Breast epithelium (tissue), 3 donors: ENCODE results near the gene CCDC57.

ENCODE experiments used
- CTCF ChIP-seq, 3 donors: fragments of 450-650 bp; IDR thresholded peaks; one replicate each; pipeline ENCODE4 v1.5.1; 2016 to 2017; ENCODE audit warnings: antibody characterized with exemption in 3 of 3, mild to moderate bottlenecking in 3 of 3, moderate library complexity in 3 of 3
- POLR2A ChIP-seq: fragments of 450-650 bp; IDR thresholded peaks from one replicate; pipeline ENCODE4 v1.6.1; 2016; ENCODE audit warnings: antibody characterized with exemption, mild to moderate bottlenecking, moderate library complexity
- POLR2AphosphoS5 ChIP-seq, 3 donors: sonication (generic); formaldehyde crosslinking; IDR thresholded peaks; one replicate each; pipeline ENCODE4 v1.6.1; 2017; ENCODE audit warnings: antibody characterized with exemption in 3 of 3

- TF ChIP-seq CTCF (IDR thresholded peaks at IDR 0.05) (no peak), POLR2A (no peak), POLR2AphosphoS5 (IDR thresholded peaks at IDR 0.05) (no peak)
Observed at GRCh38 chr17:82095777-82096708, 116.6 kb downstream of the CCDC57 start.
